ENCODE measurements around the gene ACTR10. TPM values are rescaled to one million over a fixed set of nuclear protein-coding genes. Genes with fewer than 3 reads are reported as not detected.

The ACTR10 gene
- 10 to 100 TPM; 53.0 to 68.0 TPM for total RNA-seq
- polyA plus RNA-seq (ENCODE audit: insufficient read depth, low read depth, low replicate concordance): 87.2 TPM
- long read RNA-seq, donor 1, transcript ACTR10-201 (13 exons, 2,419 nt): major isoform, 52 of 146 reads
- long read RNA-seq, donor 1, partial matches to known transcripts: 76 of 146 reads
- long read RNA-seq, donor 1, other reads (novel, unspliced or antisense): 14 of 146 reads
- long read RNA-seq, donor 2, transcript ACTR10-201 (13 exons, 2,419 nt): major isoform, 40 of 52 reads
- long read RNA-seq, donor 2, partial matches to known transcripts: 12 of 52 reads
- long read RNA-seq, donor 2, other reads (novel, unspliced or antisense): 0 of 52 reads

- peaks cover 9% of the 10 kb centered on the region for H3K4me1 ChIP-seq
- H3K27ac ChIP-seq: peak within 1 kb of the TSS; percentile 87 to 96
- TF ChIP-seq, protein P1, sequence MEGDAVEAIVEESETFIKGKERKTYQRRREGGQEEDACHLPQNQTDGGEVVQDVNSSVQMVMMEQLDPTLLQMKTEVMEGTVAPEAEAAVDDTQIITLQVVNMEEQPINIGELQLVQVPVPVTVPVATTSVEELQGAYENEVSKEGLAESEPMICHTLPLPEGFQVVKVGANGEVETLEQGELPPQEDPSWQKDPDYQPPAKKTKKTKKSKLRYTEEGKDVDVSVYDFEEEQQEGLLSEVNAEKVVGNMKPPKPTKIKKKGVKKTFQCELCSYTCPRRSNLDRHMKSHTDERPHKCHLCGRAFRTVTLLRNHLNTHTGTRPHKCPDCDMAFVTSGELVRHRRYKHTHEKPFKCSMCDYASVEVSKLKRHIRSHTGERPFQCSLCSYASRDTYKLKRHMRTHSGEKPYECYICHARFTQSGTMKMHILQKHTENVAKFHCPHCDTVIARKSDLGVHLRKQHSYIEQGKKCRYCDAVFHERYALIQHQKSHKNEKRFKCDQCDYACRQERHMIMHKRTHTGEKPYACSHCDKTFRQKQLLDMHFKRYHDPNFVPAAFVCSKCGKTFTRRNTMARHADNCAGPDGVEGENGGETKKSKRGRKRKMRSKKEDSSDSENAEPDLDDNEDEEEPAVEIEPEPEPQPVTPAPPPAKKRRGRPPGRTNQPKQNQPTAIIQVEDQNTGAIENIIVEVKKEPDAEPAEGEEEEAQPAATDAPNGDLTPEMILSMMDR (IDR thresholded peaks at IDR 0.05): no peak
- peak; percentile 15 for TF ChIP-seq POLR2A (IDR thresholded peaks at IDR 0.05)
- H3K9me3 ChIP-seq: no peaks in the 10 kb centered on the region
- H3K36me3 ChIP-seq (ENCODE audit: low read depth, missing control alignments): no peaks in the 10 kb centered on the region
- DNase-seq: peak; percentile 91
- H3K4me3 ChIP-seq: peak within 1 kb of the TSS; percentile 84 to 87
- WGBS, 2 donors: 0% methylated on average over 20 to 77 of the region's 78 CpGs
- H3K27me3 ChIP-seq: no peaks in the 10 kb centered on the region
- intact Hi-C loops (cut with DNase I; ENCODE audit: low total_unique reads): no loop called here
Observed at GRCh38 chr14:58199726-58200479, at the start of gene ACTR10. Gene ACTR10, plus strand, starts transcription at chr14:58200149. Its CDS starts 69 bp downstream, at chr14:58200218.

DNA sequence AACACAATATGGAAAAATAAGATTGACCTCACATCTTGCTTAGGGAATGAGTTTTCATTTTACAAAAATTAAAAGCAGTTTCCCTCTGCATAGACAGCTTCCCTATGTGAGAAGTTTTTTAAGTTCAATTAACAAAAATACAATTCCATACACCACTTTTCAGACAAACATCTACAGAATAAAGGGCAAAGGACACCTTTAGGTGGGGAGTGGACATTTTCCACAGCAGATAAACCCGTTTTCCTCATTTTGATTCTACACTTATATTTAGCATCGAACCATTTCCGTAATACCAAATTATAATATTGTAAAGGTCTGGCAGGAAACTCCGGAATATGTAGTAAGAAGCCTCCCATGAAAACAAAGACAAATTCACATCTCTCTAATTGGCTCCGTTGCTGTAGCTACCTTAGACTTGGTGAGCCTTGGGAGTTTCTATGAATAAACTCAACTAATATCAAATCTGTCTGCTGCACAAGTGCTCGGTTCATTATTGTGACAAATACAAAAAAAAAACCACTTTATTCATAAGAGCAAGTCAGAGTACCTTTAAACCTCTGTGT is 49.6 kb upstream of the ACTR10 start:
- H3K27ac ChIP-seq: no peak overlapping the region
- H3K9me3 ChIP-seq: no peaks in the 10 kb centered on the region
- intact Hi-C loops (cut with DNase I; ENCODE audit: low total_unique reads): no loop called here
- H3K27me3 ChIP-seq: no peaks in the 10 kb centered on the region
- WGBS, 2 donors: 65 to 70% methylated on average over 6 of the region's 6 CpGs
- TF ChIP-seq, protein P1 (IDR thresholded peaks at IDR 0.05): no peak
- H3K4me1 ChIP-seq: peaks cover 3% of the 10 kb centered on the region
- H3K4me3 ChIP-seq: no peak overlapping the region
- no peak for DNase-seq
- no peaks in the 10 kb centered on the region for H3K36me3 ChIP-seq (ENCODE audit: low read depth, missing control alignments)

- Histone ChIP-seq H3K4me3 (peak overlapping the region; percentile 75 to 77), H3K27ac (peak overlapping the region; percentile 65 to 82), H3K36me3 (ENCODE audit: low read depth, missing control alignments) (no peaks in the 10 kb centered on the region), H3K4me1 (peaks cover 3% of the 10 kb centered on the region), H3K9me3 (no peaks in the 10 kb centered on the region), H3K27me3 (no peaks in the 10 kb centered on the region)
- 0 to 2% methylated on average over 7 to 56 of the region's 56 CpGs for WGBS, 2 donors
- DNase-seq: peak; percentile 37
- no peak for TF ChIP-seq POLR2A (IDR thresholded peaks at IDR 0.05)
- TF ChIP-seq, protein P1 (IDR thresholded peaks at IDR 0.05): no peak
- intact Hi-C loops (cut with DNase I; ENCODE audit: low total_unique reads): no loop called here
Observed at GRCh38 chr14:58151133-58152013, 48.6 kb upstream of the ACTR10 start.

DNA sequence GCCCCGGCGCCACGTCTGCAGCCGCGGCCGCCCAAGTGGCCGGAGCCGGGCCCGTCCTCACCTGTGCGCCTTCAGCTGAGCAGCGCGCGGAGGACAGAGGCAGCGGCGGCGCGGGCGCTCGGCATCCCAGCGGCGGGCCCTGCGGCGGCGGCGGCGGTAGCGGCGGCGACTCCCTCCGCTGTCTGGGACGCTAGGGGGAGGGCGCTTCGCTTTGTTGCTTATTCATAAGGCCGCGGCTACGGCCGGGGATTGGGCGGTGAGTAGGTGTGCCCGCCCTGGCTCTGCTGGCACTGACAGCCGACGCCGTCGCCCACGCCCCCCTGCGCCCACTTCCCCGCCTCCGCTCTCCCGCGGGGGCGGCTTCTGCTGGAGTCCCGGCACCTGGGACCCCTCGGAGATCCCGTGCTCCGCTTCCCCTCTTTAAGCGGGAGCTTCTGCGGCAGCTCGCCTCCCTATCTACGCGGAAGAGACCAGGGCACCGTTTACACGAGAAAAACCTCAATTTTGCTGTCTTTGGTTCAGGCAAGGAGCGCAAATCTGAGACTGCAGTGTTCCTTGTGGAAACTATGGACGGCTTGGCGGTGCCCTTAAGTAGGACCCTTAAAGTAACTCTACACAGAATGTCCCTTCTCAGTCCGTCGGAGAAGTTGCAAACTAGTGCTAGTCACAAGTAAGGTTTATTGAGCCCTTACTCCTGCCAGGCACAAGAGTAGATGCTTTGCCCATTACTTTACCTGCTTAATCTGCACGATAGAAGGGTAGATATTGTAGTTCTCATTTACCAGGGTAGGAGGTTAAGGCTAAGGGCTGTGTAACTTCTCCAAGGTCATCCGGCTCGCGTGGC is 47.7 kb upstream of the ACTR10 start, which contains the start of gene ARMH4:
TSS of gene ARMH4 (minus strand) at position 200 of the 844 bp plus-strand sequence. CDS start 12,855 bp downstream, outside the sequence.
- Histone ChIP-seq H3K4me1 (peaks cover 3% of the 10 kb centered on the region), H3K9me3 (no peaks in the 10 kb centered on the region), H3K27me3 (no peaks in the 10 kb centered on the region), H3K36me3 (ENCODE audit: low read depth, missing control alignments) (no peaks in the 10 kb centered on the region), H3K4me3 (peak within 1 kb of the TSS; percentile 75 to 77), H3K27ac (peak within 1 kb of the TSS; percentile 65 to 82)
- 1 to 2% methylated on average over 11 to 60 of the region's 70 CpGs for WGBS, 2 donors
- intact Hi-C loops (cut with DNase I; ENCODE audit: low total_unique reads): no loop called here
- DNase-seq: peak; percentile 95
- TF ChIP-seq, protein P1 (IDR thresholded peaks at IDR 0.05): peak in 1 of 3 experiments; percentile 1
- no peak for TF ChIP-seq POLR2A (IDR thresholded peaks at IDR 0.05)

All from testis (tissue), 5 donors.